GM12891 (cell line): ENCODE measurements around the gene KIF13A.
"Not testable (repeated sequence)": the region's sequence is repeated elsewhere in the genome, so short reads cannot be mapped to it uniquely, and the experiment has no call there.

Source experiments
- POLR2A ChIP-seq: IDR thresholded peaks from 2 replicates; pipeline ENCODE4 v1.6.1; 2011; ENCODE audit warnings: low read depth, low read length, control low read depth
- POLR2AphosphoS5 ChIP-seq: IDR thresholded peaks from 2 replicates; pipeline ENCODE4 v1.6.1; 2011; ENCODE audit warnings: low read depth, low read length, control low read depth
- SPI1 ChIP-seq: IDR thresholded peaks from 2 replicates; pipeline ENCODE4 v1.6.1; 2011; ENCODE audit warnings: low read depth, low read length, control low read depth
- TAF1 ChIP-seq: IDR thresholded peaks from 2 replicates; pipeline ENCODE4 v1.6.1; 2011; ENCODE audit warnings: low read depth, low read length, control low read depth

GRCh38 chr6:17976258-17976657 lies 11.2 kb downstream of the KIF13A start:
- not testable (repeated sequence) for TF ChIP-seq POLR2A, POLR2AphosphoS5, TAF1, SPI1
